AG04450 (cell line): ENCODE measurements around the gene SENP6. TPM values are rescaled to one million over a fixed set of nuclear protein-coding genes. Genes with fewer than 3 reads are reported as not detected.
"Not testable (repeated sequence)": the region's sequence is repeated elsewhere in the genome, so short reads cannot be mapped to it uniquely, and the experiment has no call there.

ENCODE experiments used
- CTCF ChIA-PET: fragments of 300-600, 350-600 bp; formaldehyde crosslinking; extraction: SDS; loops from one replicate; lab custom pipeline; 2022; ENCODE audit warnings: antibody characterized with exemption, inconsistent platforms; lab: Charles Lee
- POLR2A ChIA-PET: fragments of 350-600 bp; formaldehyde crosslinking; extraction: SDS; loops from one replicate; lab custom pipeline; 2021; ENCODE audit warnings: antibody characterized with exemption, inconsistent platforms; lab: Yijun Ruan, JAX
- DNase-seq: peaks from one replicate; pipeline ENCODE4 v3.0.0-alpha.2; 2011; ENCODE audit warnings: low read depth, low spot score
- H3K27ac ChIP-seq: one replicate; pipeline ENCODE4 v1.5.1; 2012; ENCODE audit warnings: low read depth, low read length, control low read depth
- H3K27me3 ChIP-seq: one replicate; pipeline ENCODE4 v1.6.0; 2012; ENCODE audit warnings: low read length; ENCODE audit not compliant: control insufficient read depth, insufficient read depth
- H3K4me3 ChIP-seq: 2 replicates; pipeline ENCODE4 v1.5.1; 2011; ENCODE audit warnings: mild to moderate bottlenecking, low read depth, low read length, control low read depth
- H3K9me3 ChIP-seq: 2 replicates; pipeline ENCODE4 v1.5.1; 2012; ENCODE audit warnings: low read length; ENCODE audit not compliant: control insufficient read depth, insufficient read depth
- polyA plus RNA-seq: library from polyadenylated mRNA; depleted of rRNA; stranded (reverse); fragments of >200 nt; gene quantifications from 2 replicates; pipeline ENCODE4 v1.2.3, GENCODE V29; 2011
- TF ChIP-seq, protein P1 (sequence below): IDR thresholded peaks from 2 replicates; pipeline ENCODE4 v1.5.1; 2011; ENCODE audit warnings: low read depth, low read length, control low read depth, inconsistent platforms

The SENP6 gene
- polyA plus RNA-seq, 1 experiment: 55.8 TPM

DNA sequence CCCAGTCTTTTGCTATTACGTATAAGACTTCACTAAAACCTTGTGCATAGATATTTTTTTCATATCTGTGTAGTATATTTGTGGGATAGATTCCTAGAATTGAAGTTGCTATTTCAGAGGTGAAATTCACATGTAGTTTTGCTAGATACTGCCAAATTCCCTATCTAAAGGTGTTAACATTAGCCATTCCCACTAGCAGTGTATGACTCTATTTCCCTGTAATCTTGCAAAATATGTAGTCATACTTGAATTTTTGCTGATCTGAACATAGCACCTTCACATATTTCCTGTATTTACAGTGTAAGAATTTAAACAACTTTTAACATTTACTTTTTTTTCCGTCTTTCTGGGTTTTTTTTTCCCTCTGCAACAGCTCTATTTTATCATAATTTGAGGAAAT lies 24.9 kb downstream of the SENP6 start:
- POLR2A ChIA-PET: no interaction called here

GRCh38 chr6:75627708-75628107 lies 26.0 kb downstream of the SENP6 start:
- not testable (repeated sequence) for H3K27ac ChIP-seq

More for the DNA sequence above, 24.9 kb downstream of the SENP6 start:
- Histone ChIP-seq H3K27ac (no peak overlapping the region), H3K27me3 (no peaks in the 10 kb centered on the region), H3K9me3 (no peaks in the 10 kb centered on the region), H3K4me3 (no peak overlapping the region)
- CTCF ChIA-PET: no interaction called here
- TF ChIP-seq, protein P1, sequence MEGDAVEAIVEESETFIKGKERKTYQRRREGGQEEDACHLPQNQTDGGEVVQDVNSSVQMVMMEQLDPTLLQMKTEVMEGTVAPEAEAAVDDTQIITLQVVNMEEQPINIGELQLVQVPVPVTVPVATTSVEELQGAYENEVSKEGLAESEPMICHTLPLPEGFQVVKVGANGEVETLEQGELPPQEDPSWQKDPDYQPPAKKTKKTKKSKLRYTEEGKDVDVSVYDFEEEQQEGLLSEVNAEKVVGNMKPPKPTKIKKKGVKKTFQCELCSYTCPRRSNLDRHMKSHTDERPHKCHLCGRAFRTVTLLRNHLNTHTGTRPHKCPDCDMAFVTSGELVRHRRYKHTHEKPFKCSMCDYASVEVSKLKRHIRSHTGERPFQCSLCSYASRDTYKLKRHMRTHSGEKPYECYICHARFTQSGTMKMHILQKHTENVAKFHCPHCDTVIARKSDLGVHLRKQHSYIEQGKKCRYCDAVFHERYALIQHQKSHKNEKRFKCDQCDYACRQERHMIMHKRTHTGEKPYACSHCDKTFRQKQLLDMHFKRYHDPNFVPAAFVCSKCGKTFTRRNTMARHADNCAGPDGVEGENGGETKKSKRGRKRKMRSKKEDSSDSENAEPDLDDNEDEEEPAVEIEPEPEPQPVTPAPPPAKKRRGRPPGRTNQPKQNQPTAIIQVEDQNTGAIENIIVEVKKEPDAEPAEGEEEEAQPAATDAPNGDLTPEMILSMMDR: no peak
- no peak for DNase-seq

DNA sequence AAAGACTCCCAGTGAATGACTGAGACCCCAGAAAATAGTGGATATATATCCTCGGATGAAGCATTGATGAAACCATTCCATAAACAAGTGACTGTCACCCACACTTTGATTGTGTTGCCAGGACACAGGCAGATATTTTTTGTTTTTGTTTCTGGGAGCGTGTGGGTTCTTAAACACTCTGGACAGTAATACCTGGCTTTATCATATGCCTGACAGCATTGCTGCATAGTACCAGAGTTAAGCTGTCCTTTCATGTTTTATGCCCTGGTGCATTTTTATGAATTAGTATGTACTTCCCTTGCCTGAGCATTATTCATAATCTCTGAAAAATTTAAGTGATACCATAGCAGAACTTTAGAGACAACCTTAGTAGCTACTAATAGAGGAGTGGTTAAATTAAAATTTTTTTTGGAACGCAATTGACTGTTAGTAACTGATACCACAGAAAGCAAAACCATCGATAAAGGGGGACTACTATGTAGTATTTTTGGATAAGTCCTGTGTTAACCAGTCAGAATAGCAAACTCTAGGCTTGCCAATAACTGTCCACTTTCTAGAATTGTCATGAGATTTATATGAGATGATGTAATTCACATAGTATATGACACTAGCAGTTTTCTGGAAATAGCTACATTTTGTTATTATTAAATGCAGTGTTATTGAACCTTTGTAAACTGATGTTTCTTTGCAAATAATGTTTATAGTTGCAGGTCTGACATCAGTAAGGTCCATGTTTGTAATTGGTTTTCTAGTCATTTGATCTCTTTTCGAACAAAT lies 30.4 kb downstream of the SENP6 start:
- TF ChIP-seq, protein P1: no peak
- DNase-seq: no peak
- Histone ChIP-seq H3K9me3 (no peaks in the 10 kb centered on the region), H3K4me3 (no peak overlapping the region), H3K27ac (no peak overlapping the region), H3K27me3 (no peaks in the 10 kb centered on the region)
- CTCF ChIA-PET: no interaction called here
- POLR2A ChIA-PET: interaction anchor here (0.7 kb wide), 1 partner anchor 13 kb away, joined by 3 read pairs; no protein-coding TSS in a partner anchor

More at GRCh38 chr6:75627708-75628107, 26.0 kb downstream of the SENP6 start:
- DNase-seq, H3K27me3 ChIP-seq, POLR2A ChIA-PET, H3K4me3 ChIP-seq, H3K9me3 ChIP-seq, CTCF ChIA-PET: not testable (repeated sequence)

DNA sequence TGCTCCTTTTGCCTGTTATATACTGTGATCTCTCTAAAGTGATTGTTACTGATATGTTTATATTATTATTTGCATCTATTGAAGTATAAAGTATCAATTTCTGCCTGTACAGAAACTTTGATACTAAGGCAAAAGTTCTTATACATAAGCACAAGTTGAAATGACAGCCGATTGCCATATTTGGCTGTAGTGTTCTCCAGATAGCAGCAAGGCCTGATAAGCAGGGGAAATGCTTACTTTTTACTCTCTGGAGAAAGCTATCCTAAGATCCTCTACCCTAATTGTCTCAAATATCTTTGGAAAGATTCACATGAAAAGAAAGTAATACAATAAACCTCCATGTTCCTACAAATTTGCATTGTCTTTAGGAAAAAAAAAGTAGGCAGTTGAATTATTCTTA lies 31.4 kb downstream of the SENP6 start:
- TF ChIP-seq, protein P1: no peak
- ChIA-PET POLR2A (no interaction called here), CTCF (no interaction called here)
- Histone ChIP-seq H3K4me3 (no peak overlapping the region), H3K27ac (no peak overlapping the region), H3K27me3 (no peaks in the 10 kb centered on the region), H3K9me3 (no peaks in the 10 kb centered on the region)
- DNase-seq: no peak

DNA sequence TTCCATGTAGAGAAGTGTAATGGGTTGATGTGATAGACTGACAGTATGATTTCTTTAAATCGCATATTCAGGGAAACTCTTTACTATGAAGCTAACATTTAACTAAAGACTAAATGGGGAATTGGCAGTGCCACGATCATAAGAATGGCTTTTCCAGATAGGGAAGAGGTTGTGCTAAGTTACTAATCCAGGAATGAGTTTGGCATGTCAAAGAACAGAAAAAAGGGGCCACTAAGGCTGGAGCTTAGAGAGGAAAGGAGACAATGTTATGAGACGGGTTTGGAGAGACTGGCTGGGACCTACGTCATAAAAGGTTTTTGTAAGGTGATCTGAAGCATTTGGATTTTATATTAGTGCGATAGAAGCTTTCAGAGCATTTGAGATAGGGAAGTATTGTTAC lies 40.6 kb downstream of the SENP6 start:
- Histone ChIP-seq H3K27ac (no peak overlapping the region), H3K27me3 (no peaks in the 10 kb centered on the region), H3K4me3 (no peak overlapping the region), H3K9me3 (no peaks in the 10 kb centered on the region)
- ChIA-PET POLR2A (no interaction called here), CTCF (no interaction called here)
- TF ChIP-seq, protein P1: no peak
- DNase-seq: no peak
